GM19372 (cell line): Measurements from ENCODE around the gene DHRS13.
"Not testable (repeated sequence)": the region's sequence is repeated elsewhere in the genome, so short reads cannot be mapped to it uniquely, and the experiment has no call there.

Experiments
- ATAC-seq: cut with Tn5 transposase; IDR thresholded peaks from one replicate; pipeline ENCODE4 v1.9.1; 2021; ENCODE audit warnings: mild to moderate bottlenecking, low read depth, moderate library complexity; ENCODE audit not compliant: unreplicated experiment

Gene DHRS13

GRCh38 chr17:28937044-28937729, 34.3 kb upstream of the DHRS13 start:
- ATAC-seq, result no peak

- ATAC-seq, result no peak
These were observed 33.0 kb upstream of the DHRS13 start for GRCh38 chr17:28935744-28936460.

GRCh38 chr17:28934508-28934907, 31.6 kb upstream of the DHRS13 start:
- not testable (repeated sequence) for ATAC-seq

GRCh38 chr17:28929787-28930186, 26.9 kb upstream of the DHRS13 start:
- ATAC-seq, result no peak

GRCh38 chr17:28928061-28928460, 25.2 kb upstream of the DHRS13 start:
- no peak for ATAC-seq

- ATAC-seq, result no peak
These were observed 23.9 kb upstream of the DHRS13 start for GRCh38 chr17:28926786-28927185.

- no peak for ATAC-seq
These were observed 23.5 kb upstream of the DHRS13 start for GRCh38 chr17:28926366-28926765.

- ATAC-seq, result no peak
These were observed 23.1 kb upstream of the DHRS13 start for GRCh38 chr17:28925912-28926365.

- ATAC-seq, result no peak
These were observed 17.3 kb upstream of the DHRS13 start for GRCh38 chr17:28920201-28920600.

- no peak for ATAC-seq
These were observed 15.4 kb upstream of the DHRS13 start for GRCh38 chr17:28918295-28918694.

GRCh38 chr17:28917465-28917864, 14.6 kb upstream of the DHRS13 start:
- ATAC-seq, result no peak

GRCh38 chr17:28917029-28917428, 14.2 kb upstream of the DHRS13 start:
- ATAC-seq, result no peak

- no peak for ATAC-seq
These were observed 13.5 kb upstream of the DHRS13 start for GRCh38 chr17:28916302-28916934.

GRCh38 chr17:28912938-28913333, 10.1 kb upstream of the DHRS13 start:
- ATAC-seq, result no peak

GRCh38 chr17:28912281-28912937, 9.5 kb upstream of the DHRS13 start:
- no peak for ATAC-seq

- ATAC-seq, result no peak
These were observed 8.6 kb upstream of the DHRS13 start for GRCh38 chr17:28911411-28912045.

- ATAC-seq, result no peak
These were observed 7.7 kb upstream of the DHRS13 start for GRCh38 chr17:28910534-28910933.

GRCh38 chr17:28908640-28909167, 5.8 kb upstream of the DHRS13 start:
- ATAC-seq, result no peak

- no peak for ATAC-seq
These were observed 5.0 kb upstream of the DHRS13 start for GRCh38 chr17:28907709-28908475.
